NCI-H146 treated with DMSO at 0.1 percent for 48 hours (cell line): Measurements from ENCODE around the gene HEG1.
"Not testable (repeated sequence)": the region's sequence is repeated elsewhere in the genome, so short reads cannot be mapped to it uniquely, and the experiment has no call there.

Experiments used
- DNase-seq: peaks from one replicate; lab custom pipeline; 2025; ENCODE audit not compliant: unreplicated experiment; lab: John Stamatoyannopoulos, UW

HEG1 gene

GRCh38 chr3:124963755-124964154 is 92.0 kb downstream of the HEG1 start:
- DNase-seq: no peak

GRCh38 chr3:124962403-124962940 is 93.3 kb downstream of the HEG1 start:
- no peak for DNase-seq

- DNase-seq: no peak
These were observed 95.1 kb downstream of the HEG1 start for GRCh38 chr3:124960698-124961097.

GRCh38 chr3:124960105-124960504 is 95.7 kb downstream of the HEG1 start:
- DNase-seq: no peak

GRCh38 chr3:124957951-124958350 is 97.8 kb downstream of the HEG1 start:
- not testable (repeated sequence) for DNase-seq

- DNase-seq: peak; percentile 50
These were observed 103.4 kb downstream of the HEG1 start for GRCh38 chr3:124952282-124952855.

- peak; percentile 49 for DNase-seq
These were observed 104.1 kb downstream of the HEG1 start for GRCh38 chr3:124951511-124952281.

- DNase-seq: no peak
These were observed 105.8 kb downstream of the HEG1 start for GRCh38 chr3:124950026-124950425.

- DNase-seq: no peak
These were observed 113.2 kb downstream of the HEG1 start for GRCh38 chr3:124942613-124943012.

GRCh38 chr3:124941771-124942170 is 114.0 kb downstream of the HEG1 start:
- no peak for DNase-seq

GRCh38 chr3:124939661-124940060 is 116.1 kb downstream of the HEG1 start:
- DNase-seq: no peak

GRCh38 chr3:124938896-124939295 is 116.9 kb downstream of the HEG1 start:
- no peak for DNase-seq

GRCh38 chr3:124937049-124937448 is 118.7 kb downstream of the HEG1 start:
- no peak for DNase-seq

- DNase-seq: no peak
These were observed 119.8 kb downstream of the HEG1 start for GRCh38 chr3:124935794-124936542.

GRCh38 chr3:124935264-124935663 is 120.5 kb downstream of the HEG1 start:
- no peak for DNase-seq

- peak; percentile 29 for DNase-seq
These were observed 121.2 kb downstream of the HEG1 start, which contains the start of gene MUC13 for GRCh38 chr3:124934577-124934976. Gene MUC13 (minus strand): TSS chr3:124934751. CDS start chr3:124934712, 39 bp downstream.

- DNase-seq: peak; percentile 49
These were observed 127.2 kb downstream of the HEG1 start for GRCh38 chr3:124928333-124929202.

- peak; percentile 27 for DNase-seq
These were observed 128.2 kb downstream of the HEG1 start for GRCh38 chr3:124927574-124928045.

- DNase-seq: no peak
These were observed 129.2 kb downstream of the HEG1 start for GRCh38 chr3:124926426-124927101.

- DNase-seq: no peak
These were observed 131.1 kb downstream of the HEG1 start for GRCh38 chr3:124924741-124925140.
